ENCODE results near the gene BPIFA3.

Gene BPIFA3

DNA sequence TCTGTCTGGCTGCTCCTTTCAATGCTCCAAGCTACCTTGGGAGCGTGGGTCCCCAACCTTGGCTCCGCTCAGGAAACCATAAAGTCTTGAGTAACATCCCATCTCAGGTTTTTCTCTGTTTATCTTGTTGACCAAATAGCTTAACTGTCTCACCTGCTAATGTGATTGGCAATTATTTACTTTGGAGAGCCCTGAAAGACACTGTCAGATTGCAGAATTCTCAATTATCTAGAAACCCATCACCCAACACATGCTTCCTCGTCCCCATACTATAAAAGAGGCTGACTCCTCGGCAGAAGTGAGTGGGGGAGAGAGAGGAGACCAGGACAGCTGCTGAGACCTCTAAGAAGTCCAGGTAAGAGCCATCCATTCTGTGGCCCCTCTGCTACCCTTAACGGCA, 18.5 kb downstream of the BPIFA3 start, which contains the start of gene BPIFA1:
TSS of gene BPIFA1 (plus strand) at position 301 of the 400 bp plus-strand sequence. CDS start 1,716 bp downstream, outside the sequence.
- DNase-seq (ENCODE audit: low spot score) = no peak
- TF ChIP-seq, protein P1, sequence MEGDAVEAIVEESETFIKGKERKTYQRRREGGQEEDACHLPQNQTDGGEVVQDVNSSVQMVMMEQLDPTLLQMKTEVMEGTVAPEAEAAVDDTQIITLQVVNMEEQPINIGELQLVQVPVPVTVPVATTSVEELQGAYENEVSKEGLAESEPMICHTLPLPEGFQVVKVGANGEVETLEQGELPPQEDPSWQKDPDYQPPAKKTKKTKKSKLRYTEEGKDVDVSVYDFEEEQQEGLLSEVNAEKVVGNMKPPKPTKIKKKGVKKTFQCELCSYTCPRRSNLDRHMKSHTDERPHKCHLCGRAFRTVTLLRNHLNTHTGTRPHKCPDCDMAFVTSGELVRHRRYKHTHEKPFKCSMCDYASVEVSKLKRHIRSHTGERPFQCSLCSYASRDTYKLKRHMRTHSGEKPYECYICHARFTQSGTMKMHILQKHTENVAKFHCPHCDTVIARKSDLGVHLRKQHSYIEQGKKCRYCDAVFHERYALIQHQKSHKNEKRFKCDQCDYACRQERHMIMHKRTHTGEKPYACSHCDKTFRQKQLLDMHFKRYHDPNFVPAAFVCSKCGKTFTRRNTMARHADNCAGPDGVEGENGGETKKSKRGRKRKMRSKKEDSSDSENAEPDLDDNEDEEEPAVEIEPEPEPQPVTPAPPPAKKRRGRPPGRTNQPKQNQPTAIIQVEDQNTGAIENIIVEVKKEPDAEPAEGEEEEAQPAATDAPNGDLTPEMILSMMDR (IDR thresholded peaks at IDR 0.05; ENCODE audit: extremely low read depth, missing control alignments) = no peak

DNA sequence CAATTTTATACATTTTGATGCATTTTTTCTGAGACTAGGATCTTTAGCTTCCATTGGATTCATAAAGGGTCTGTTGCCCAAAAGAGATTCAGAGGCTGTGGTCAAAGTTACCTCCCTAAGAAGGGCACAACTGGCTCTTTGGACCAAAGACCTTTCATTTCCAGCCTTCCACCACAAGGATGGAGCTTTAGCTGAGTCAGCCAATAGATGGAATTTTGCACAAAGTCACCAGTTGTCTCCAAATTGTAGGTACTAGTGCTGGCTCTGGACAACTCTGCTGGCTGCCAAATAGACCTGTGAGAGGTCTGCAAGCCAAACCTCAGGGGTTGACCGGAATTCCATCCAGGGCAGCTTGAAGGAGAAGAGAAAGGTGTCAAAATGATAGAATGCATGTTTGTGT, 19.2 kb downstream of the BPIFA3 start:
- no peak for DNase-seq (ENCODE audit: low spot score)
- TF ChIP-seq, protein P1 (IDR thresholded peaks at IDR 0.05; ENCODE audit: extremely low read depth, missing control alignments) = no peak

DNA sequence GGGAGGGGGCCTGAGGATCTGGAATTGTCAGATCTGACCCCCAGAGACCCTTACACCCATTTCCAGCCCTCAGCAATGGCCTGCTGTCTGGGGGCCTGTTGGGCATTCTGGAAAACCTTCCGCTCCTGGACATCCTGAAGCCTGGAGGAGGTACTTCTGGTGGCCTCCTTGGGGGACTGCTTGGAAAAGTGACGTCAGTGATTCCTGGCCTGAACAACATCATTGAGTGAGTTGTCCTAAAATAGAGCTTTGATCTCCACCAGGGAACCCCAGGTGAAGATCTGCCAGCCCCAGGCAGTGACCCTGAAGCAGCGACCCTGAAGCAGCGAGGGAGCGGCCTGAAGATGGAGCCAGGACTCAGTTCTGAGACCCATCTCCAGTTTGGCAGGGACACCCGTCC, 20.8 kb downstream of the BPIFA3 start:
- TF ChIP-seq, protein P1 (IDR thresholded peaks at IDR 0.05; ENCODE audit: extremely low read depth, missing control alignments) = no peak
- no peak for DNase-seq (ENCODE audit: low spot score)

DNA sequence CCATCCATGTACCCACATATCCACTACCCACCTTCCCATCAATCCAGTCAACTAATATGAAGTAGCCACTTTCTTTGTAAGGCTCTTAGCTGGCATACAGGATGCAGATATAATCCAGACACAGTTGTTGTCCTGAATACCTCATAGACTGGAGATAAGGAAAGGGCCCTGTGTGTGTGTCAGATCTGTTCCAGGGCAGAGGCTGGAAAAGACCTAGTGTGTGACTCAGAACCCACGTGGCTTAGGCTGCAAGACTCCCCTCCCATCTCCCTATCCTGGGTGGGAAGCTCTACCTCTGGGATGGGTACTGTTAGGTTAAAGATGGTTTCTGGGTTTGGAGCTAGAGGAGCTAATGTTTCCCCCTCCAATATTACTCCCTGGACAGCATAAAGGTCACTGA, 22.3 kb downstream of the BPIFA3 start:
- TF ChIP-seq, protein P1 (IDR thresholded peaks at IDR 0.05; ENCODE audit: extremely low read depth, missing control alignments) = no peak
- no peak for DNase-seq (ENCODE audit: low spot score)

DNA sequence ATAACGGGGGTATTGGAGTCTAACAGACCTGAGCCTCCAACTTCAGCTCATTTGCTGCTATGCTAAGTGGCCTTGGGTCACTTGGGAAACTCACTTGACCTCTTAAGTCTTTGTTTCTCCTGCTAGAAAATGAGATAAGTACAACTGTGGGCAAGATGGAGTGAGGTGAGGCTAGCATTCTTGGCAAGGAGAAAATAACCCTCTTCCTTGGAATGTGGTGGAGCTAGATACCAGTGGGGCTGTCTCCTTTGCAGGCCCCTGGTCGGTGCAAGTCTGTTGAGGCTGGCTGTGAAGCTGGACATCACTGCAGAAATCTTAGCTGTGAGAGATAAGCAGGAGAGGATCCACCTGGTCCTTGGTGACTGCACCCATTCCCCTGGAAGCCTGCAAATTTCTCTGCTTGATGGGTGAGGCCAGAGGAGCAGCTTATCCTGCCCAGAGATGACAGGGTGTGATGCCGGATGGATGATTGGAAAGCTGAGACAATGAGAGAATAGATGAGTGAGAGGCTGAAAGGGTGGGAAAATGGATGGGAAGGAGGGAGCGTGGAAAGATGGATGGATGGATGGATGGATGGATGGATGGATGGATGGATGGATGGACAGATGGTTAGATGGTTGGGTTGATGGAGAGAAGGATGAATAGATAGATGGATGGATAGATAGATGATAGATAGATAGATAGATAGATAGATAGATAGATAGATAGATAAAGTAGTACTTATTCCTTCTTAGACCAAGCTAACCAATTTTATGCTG, 23.0 kb downstream of the BPIFA3 start:
- no peak for DNase-seq (ENCODE audit: low spot score)
- TF ChIP-seq, protein P1 (IDR thresholded peaks at IDR 0.05; ENCODE audit: extremely low read depth, missing control alignments) = no peak

DNA sequence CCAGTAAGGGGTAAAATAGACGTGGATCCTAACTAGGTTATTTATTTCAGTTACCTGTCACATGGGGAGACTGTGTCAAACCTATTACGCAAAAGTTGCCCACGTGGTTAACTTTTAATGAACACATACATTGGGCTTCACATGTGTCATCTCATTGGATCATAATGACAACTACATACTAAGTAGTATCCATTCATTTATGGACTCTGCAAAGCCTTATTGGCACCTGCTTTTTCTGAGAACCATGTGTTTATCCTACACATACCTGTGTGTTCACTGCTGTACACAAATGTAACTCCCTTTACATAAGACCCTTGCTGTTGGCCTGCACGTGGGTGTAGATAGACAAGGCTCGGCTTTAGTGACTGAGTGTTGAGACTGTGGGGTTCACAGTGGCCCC, 23.8 kb downstream of the BPIFA3 start:
- TF ChIP-seq, protein P1 (IDR thresholded peaks at IDR 0.05; ENCODE audit: extremely low read depth, missing control alignments) = no peak
- no peak for DNase-seq (ENCODE audit: low spot score)

DNA sequence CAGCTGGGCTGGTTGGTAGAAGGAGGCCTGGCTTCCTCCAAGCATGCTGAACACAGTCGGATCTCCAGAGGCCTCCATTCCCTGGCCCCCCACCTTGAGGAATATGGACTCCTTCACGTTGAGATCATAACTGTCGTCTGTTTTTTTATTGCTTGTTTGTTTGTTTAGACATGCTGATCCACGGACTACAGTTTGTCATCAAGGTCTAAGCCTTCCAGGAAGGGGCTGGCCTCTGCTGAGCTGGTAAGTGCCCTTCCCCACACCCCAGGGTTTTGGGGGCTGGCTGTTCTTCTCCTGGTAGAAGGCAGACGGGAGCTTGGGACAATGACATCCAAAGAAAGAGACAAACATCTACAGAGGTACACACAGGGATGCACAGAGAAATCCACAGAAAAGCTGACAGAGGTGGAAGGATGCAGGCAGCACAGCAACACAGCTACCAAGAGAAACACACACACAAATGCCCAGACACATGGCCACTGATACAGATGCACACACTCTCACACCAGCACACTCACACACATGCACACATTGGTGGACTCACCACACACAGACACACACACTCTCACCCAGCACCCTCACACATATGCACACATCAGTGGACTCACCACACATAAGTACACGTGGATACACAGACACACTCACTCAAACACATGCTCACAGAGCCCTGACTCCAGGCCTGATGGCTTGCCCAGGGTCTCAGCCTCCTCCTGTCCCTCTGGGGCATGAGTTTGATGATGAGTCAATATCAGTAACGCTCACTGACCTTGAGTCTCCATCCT, 25.4 kb downstream of the BPIFA3 start:
- TF ChIP-seq, protein P1 (IDR thresholded peaks at IDR 0.05; ENCODE audit: extremely low read depth, missing control alignments) = no peak
- DNase-seq (ENCODE audit: low spot score) = no peak
